ENCODE results near the gene ATXN1. TPM values are rescaled to one million over a fixed set of nuclear protein-coding genes. Genes with fewer than 3 reads are reported as not detected.

Gene ATXN1
- total and polyA plus RNA-seq, 2 of the 13 experiments (the other 11 are each of a cell fraction or from before 2014, with no cell fraction given) = 20.7 to 39.5 TPM

- no peak for TF ChIP-seq TERF1 (CRISPR knock-in tag; IDR thresholded peaks at IDR 0.05)
- no peak for TF ChIP-seq KIAA2018 (CRISPR knock-in tag; IDR thresholded peaks at IDR 0.05; ENCODE audit: borderline replicate concordance)
- TF ChIP-seq RORA (CRISPR knock-in tag; IDR thresholded peaks at IDR 0.05) = no peak
- no peak for TF ChIP-seq ZC3H13 (CRISPR knock-in tag; IDR thresholded peaks at IDR 0.05)
- TF ChIP-seq ZNF276 (CRISPR knock-in tag; IDR thresholded peaks at IDR 0.05; ENCODE audit: low read depth) = no peak
- TF ChIP-seq ZNF660 (CRISPR knock-in tag; IDR thresholded peaks at IDR 0.05; ENCODE audit: borderline replicate concordance, low read depth) = no peak
- TF ChIP-seq GMEB1 (CRISPR knock-in tag; IDR thresholded peaks at IDR 0.05; ENCODE audit: borderline replicate concordance) = no peak; the same call in 1 of the 2 replicates
- TF ChIP-seq ZNF569 (CRISPR knock-in tag; IDR thresholded peaks at IDR 0.05; ENCODE audit: borderline replicate concordance) = no peak
- TF ChIP-seq HNRNPH1 (optimal IDR thresholded peaks at IDR 0.05; ENCODE audit: low read depth, low read length) = no peak
- no peak for TF ChIP-seq ZNF513 (CRISPR knock-in tag; conservative IDR thresholded peaks at IDR 0.05)
These were observed 222.0 kb downstream of the ATXN1 start (continued) for GRCh38 chr6:16539086-16539931.
